Measurements from ENCODE around the gene MFNG. TPM values are rescaled to one million over a fixed set of nuclear protein-coding genes. Genes with fewer than 3 reads are reported as not detected.
A peak's percentile ranks its signal among the peaks of the same experiment; 100 is the strongest.

The MFNG gene
- total RNA-seq, 1 experiment from 2014 or later, result not detected

DNA sequence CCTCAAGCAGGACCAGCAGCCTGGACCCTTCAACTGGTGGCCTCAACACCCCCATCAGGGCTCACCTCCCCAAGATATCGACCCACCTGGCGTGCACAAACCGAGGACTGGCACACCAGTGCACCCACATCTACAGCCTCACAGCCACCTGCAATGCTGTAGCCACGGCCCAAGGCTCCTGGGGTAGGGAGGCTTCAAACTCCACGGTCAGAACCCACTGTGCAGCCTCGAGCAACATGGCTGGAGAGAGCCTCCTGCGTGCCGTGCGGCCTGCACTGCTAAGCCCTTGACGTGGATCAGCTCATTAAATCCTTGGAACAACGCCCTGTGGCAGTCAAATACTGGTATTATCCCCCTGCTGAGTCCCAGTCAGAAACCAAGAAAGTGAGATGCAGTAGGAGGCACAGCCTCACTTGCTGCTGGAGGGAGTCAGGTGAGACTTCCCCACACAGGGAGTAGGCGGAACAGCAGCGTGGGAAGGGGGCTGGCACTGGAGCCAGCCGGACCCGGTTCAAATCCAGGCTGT is 28.4 kb upstream of the MFNG start:
- DNase-seq (ENCODE audit: low read depth), result no peak

DNA sequence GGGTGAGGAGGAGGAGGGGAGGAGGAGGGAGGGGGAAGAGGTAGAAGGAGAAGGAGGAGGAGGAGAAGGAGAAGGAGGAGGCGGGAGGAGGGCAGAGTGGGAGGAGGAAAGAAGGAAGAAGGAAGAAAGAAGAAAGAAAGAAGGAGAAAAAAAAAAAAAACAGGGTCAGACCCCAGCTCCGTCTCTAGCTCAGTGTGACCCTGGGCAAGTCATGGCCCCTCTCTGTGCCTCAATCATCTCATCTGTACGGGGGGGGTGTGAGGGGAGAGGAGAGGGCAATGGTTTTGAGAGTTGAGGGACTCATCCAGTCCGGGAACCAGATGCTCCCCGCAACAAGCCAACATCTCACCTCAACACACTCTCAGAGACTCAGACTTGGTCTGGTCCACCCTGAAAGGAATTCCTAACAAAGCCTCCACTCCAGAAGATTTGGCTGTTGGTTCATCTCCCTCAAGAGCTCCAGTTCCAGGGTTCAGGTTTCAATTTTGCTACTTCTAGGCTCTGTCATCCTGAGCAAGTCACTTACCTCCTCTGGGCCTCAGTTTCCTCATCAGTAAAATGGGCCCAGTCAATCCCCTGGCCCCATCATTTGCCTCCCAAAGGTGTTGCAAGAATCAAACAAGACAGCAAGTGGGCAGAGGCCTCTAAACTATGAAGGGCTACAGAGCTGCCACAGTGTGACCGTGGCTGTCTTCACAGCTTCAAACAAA is 25.4 kb upstream of the MFNG start:
- no peak for DNase-seq (ENCODE audit: low read depth)

DNA sequence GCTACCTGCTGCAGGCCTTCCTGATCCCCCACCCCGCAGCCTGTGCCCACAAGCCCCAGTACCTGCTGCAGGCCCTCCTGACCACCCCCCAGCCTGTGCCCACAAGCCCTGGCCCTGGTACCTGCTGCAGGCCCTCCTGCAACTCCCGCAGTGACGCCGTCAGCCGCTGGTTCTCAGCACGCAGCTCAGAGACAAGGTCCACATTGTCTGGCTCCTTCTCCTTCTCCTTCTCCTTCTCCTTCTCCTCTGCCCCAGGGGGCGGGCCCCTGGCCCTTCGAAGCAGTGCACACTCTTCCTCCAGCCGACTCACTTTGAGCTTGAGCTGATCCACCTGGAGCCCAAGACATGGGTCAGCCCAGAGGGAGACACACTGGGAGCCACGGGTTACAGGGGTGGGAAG is 23.9 kb upstream of the MFNG start:
- no peak for DNase-seq (ENCODE audit: low read depth)

DNA sequence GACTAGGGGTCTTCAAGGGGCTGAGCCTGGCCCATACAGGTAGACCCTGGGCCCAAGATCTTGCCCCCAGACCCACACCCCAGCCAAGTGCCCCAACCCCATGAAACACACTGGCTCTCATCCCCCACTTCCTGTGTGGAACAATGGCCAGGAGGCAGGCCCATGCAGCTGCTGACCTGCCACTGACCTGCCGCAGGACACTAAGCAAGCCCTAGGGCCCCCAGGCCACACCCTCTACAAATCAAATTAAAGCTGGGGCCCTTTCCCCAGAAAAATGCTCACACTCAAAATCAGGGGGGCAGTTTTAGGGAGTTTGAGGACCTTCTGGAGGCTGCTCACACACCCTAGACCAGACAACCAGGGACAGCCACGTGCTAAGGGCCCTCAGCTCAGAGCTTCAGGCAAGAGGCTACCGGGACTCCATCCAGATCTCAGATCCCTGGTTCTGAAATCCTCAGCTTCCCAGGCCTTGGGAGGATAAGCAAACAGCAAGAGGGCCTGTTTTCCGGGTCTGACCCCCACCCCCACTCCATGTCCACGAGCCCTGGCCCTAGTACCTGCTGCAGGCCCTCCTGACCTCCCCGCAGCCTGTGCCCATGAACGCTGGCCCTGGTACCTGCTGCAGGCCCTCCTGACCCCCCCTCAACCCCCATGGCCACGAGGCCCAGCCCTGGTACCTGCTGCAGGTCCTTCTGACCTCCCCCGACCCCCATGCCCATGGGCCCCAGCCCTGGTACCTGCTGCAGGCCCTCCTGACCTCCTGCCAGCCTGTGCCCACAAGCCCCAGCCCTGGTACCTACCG is 23.1 kb upstream of the MFNG start:
- no peak for DNase-seq (ENCODE audit: low read depth)

DNA sequence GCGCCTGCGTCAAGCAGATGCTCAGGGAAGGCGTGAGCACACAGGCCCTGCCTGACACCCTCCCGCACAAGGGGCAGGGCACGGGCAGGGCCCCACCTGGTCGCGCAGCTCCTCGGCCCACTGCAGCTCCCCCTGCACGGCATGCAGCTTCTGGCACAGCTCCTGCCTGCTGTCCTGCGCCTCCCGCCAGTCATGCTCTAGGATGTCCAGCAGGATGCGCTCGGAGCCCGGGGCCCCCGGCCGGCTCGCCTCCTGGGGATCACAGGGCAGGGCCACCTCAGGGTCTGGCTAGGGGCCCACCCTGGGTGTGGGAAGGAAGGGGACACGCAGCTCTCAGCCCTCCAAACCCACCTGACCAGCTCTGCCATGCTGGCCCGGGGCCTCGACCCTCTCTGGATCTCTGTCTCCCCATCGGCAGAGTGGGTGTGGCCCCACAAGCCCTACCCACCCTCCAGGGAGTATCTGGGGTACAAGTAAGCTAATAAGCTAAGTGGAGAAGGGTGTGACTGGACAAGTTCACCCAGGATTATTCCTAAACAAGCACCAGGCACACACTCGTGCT is 22.3 kb upstream of the MFNG start:
- DNase-seq (ENCODE audit: low read depth), result no peak

DNA sequence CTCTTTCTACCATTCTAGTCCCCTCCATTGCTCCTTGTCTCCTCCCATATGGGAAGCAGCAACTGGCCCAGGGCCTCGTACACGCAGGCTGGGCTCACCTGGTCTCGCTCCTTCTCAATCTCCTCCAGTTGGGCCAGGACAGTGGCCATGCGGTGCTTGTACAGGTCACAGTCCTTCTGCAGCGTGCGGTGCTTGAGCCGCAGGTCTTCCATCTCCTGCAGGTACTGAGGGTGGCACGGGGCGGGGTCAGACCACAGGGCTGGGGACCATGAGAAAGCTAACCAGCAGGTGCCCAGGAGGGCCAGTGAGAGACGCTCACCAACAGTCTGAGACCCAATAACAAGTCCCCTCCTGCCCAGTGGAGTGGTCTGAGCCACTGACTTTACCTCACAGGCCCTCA is 21.5 kb upstream of the MFNG start:
- DNase-seq (ENCODE audit: low read depth), result no peak

DNA sequence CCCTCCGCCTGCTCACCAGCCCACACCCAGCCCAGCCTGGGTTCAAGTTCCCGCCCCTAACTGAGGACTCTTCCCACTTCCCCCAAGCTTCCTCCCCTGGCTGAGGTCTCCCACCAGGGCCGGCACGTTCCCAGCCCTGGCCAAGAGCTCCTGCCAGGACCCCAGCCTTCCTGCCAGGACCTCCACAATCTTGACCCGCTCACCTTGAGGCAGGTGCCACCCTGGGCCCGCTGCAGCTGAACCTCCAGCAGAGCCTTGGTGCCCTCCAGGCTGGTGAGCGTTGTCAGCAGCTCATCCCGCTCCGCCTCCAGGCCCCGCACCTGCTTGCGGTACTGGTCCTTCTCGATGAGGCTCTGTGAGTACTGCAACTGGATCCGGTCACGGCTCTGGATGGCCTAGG is 19.8 kb upstream of the MFNG start:
- DNase-seq (ENCODE audit: low read depth), result no peak

DNA sequence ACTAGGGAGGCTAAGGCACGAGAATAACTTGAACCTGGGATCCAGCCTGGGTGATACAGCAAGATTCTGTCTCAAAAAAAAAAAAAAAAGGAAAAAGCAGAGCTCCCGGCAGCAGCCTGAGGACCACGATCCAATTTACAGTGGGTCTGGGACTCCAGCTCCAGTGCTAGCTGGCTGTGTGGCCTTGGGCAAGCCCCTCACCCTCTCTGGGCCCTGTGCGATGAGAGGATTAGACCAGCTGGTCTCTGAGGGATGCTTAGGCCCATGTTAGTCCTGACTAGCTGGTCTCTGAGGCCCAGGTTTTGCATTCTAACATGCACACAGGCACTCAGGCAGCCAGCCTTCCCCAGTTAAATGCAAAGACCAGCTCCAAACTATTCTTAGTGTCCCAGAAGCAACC is 19.4 kb upstream of the MFNG start:
- DNase-seq (ENCODE audit: low read depth), result no peak

DNA sequence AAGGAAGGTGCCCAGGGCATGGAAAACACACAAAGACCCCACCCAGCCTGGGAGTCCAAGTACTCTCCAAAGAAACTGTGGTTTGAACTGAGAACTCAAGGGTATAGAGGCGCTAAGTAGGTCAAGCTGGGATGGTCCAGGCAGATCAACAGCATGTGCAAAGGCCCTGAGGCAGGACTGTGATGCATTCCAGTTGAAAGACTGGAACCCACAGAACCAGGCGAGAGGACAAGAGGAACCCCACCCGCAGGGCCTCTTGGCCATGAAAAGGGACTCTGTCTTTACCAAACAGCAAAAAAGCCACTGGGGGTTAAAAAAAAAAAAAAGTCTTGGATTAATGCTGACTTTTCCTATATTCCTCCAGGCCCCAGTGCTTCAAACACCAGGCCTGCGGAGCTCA is 18.8 kb upstream of the MFNG start:
- DNase-seq (ENCODE audit: low read depth), result peak; percentile 24

DNA sequence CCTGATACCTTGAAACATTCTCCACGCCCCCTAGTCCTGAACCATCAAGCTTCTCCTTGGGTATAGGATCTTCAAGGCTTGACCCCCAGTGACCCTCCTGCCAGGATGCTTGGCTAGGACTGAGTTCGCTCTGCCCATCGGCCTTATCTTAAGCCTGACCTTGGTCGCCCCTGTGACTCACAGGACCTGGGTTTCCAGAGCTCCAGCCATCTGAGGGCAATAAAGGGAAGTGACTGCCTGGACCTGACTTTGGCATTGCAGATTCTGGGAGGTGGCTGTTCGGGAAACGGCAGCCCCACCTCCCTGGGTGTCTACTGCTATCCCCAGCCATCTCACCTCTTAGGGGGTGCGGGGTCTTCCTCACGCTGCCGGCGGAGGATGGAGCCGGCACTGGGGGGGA is 17.7 kb upstream of the MFNG start:
- no peak for DNase-seq (ENCODE audit: low read depth)

DNA sequence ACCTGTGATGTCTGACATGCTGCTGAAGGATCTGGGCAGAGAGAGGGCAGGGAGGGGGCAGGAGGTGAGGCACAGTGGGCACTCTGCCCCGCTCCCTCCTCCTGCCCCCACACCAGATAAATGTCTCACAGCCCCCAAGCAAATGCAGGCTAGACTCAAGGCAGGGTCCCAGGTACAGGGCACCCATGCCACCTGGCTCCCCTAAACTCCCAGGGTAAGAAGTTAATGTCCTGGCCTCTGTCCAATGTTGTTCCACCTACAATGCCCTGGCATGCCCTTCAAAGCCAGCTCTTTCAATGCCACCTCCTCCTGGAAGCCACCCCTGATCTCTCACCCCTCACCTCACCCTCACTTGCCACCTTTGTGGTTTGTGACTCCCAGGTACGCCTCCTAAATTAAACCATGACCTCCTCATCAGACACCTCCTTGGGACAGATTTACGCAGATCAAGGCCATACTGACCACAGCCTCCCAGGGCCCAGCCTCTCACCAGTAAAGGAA is 17.0 kb upstream of the MFNG start:
- DNase-seq (ENCODE audit: low read depth), result no peak

DNA sequence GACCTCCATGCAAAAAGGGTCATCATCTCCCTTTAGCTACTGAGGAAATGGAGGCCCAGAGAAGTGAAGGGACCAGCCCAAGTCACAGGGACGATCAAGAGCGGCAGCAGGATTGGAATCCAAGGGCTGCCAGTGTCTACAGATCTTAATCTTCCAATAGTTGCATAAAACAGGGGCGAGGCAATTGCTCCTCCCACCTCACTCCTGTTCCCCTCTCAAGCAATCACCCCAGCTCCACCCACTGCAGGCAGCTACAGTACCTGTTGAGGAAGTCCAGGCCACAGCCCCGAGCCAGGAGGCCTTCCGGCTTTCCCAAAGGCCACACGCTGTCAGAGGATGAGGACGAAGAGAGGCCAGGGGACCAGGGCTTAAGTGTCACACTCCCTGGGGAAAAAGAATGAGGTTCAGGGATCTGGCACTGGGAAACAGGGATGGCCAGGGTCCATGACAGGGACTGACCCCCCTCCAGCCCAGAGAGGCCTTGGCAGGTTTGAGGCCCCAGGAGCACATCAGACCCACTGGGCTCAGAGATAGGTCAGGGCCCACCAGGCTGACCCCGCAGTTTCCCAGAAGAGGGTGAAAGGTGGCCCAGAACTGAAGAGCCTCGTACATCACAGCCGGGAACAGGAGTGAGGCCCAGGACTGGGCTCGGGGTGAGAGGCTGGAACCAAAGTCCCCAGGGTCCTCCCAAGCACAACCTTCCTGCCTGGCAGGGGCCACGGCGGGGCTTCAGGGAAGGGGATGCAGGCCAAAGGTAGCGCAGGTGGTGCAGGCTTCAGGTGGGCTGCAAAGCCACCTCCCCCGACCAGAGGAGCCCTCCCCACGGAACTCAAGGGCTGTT is 16.4 kb upstream of the MFNG start:
- no peak for DNase-seq (ENCODE audit: low read depth)

DNA sequence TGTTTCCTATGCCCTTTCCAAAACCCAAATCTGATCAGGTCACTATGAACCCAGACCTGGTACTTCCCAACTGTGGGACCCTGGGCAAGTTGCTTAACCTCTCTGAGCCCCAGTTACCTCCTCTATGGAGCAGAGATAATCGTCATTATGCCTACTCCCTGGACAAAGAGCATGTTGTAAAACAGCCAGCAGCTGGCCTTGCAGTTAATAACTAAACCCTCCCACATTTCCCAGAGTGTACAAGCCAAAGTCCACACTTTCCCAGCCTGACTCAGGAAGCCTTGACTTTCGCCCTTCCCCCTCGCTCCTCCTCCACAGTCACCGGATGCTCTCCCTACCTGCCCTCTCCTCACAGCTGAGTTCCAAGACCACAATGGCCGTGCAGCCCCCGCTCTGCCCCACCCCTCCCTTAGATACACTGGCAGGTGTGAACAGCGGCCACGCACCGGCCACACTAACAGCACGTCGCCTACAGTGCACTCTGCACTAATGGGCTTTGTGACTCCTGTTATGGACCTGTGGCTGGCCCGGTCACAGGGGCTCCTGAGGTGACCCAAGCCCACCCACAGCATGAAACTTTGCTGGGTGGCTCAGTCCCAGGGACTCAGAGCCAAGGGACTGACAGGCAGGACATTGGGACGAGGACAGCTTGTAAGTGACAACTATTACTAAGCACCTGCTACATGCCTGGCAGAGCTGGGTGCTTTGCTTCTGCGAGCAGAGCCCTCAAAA is 15.6 kb upstream of the MFNG start:
- peak; percentile 62 for DNase-seq (ENCODE audit: low read depth)

DNA sequence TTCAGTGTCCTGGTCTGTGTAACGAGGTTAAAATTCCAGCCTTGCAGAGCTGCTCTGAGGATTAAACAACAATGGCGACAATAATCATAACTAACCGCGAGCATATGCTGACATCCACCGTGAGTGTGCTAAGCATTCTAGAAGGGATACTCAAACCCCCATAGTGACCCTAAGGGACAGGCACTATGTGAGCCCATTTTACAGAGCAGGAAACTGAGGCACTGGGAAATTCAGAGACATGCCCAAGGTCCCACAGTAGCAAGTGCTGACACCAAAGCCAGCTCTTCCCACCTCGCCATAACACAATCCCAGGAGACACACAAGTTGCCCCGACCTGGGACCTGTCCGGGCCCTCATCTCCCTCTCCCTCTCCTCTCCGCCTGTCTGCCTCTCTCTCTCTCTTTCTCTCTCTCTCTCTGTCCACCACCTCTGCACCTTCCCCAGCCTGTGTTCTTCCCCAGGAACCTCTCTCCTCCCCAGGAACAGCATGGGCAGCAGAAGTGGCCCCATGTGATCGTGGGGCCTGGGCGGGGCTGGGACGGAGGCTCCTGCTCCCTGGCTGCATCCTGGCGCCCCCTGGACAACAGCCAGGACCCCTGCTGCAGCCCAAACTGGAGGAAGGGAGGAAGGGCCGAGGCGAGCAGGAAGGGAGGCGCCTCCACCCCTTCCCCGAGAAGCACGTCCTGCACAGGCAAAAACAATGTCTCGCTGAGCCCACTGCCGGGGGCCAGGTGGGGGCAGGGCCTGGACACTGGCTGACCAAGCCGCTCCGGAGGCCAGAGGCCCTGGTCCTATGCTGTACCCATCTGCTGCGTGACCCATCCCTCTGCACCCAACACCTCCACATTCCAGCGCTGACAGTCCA is 14.8 kb upstream of the MFNG start:
- DNase-seq (ENCODE audit: low read depth), result no peak

DNA sequence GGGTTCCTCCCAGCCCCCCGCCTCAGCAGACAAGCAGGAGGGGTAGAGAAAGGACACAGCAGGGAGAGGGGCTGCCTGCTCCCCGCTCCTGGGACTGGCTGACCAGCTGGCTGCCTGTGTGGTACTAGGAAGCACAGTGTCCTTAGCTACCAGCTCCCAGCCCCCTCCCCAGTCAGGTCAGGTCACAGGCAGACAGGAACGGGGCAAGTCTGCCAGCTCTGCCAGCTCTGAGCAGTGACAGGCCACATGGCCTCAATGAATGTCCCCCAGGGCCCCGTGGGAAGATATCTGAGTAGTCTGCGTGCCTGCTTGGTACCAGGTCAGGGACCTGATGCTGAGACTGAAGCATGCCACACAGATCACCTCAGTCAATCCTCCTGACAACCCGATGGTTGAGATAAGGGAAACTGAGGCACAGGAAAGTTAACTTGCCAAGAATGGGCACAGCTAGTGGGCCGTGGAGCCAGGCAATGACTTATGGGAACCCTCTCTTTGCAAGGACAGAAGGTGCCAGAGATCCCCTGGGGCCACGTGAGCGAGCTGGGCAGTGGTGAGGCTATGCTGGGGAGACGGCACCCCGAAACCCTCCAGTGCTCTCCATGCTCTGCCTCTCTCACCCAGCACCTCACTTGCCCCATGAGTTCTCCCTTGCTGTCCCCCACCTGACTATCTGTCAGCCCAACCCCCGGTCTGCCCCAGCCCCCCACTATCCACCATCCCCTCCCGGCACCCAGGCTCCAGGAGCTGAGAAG is 13.8 kb upstream of the MFNG start:
- no peak for DNase-seq (ENCODE audit: low read depth)

DNA sequence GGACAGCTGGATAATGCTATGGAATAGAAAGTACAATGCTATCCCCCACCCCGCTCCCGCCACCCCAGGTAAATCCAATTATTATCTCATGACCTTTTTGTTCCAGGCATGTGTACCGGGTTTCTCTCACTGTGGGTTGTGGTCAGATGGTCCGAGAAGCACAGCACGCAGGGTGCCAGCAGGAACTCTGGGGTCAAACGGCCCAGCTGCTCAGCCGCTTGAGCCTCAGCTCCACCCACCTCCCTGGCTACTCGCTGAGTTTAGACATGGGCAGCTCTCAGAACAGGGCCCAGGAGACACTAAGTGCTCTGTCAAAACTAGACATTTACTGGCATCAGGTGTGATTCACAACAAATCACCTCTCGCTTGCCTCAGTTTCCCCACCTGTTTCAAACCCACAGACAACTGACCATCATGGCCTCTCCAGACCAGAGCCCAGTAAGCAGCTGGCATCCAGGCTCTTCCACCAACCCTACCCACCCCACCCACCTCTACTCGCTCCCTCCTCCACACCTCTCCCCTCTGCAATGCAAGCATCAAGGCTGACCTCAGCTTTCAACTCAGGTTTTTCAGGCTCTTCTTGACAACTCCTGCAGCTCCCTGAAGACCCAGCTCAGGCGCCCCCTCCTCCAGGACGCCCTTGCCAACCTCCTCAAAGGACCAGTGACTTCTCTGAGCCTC is 13.0 kb upstream of the MFNG start:
- DNase-seq (ENCODE audit: low read depth), result no peak

DNA sequence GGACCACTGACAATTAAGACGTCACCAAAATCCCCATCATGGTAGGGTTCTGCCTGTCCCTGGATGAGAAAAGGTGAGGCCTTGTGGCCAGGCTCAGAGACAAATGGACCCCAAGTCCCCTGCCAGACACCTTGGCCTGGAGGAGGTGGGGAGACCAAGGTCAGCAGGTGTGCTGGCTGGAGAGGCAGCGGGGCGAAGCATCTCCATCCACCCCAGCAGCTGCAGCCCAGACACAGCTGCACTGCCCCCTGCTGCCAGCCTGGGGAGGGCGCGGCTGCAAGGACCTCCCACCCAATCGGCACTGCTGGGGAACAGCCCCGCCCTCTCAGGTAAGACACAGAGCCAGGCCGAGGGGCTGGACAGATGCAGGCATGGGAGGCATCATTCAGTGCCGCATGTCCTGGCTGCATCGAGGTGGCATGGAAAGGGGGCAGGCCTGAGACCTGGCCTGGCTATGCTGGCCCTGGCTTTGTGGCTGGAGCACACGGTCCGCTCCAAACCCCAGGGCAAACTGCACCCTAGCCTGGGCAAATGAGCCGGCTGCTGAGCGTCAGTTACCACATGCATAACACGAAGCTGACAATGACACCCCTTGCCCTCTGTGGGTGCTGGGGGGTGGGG is 12.2 kb upstream of the MFNG start:
- no peak for DNase-seq (ENCODE audit: low read depth)

DNA sequence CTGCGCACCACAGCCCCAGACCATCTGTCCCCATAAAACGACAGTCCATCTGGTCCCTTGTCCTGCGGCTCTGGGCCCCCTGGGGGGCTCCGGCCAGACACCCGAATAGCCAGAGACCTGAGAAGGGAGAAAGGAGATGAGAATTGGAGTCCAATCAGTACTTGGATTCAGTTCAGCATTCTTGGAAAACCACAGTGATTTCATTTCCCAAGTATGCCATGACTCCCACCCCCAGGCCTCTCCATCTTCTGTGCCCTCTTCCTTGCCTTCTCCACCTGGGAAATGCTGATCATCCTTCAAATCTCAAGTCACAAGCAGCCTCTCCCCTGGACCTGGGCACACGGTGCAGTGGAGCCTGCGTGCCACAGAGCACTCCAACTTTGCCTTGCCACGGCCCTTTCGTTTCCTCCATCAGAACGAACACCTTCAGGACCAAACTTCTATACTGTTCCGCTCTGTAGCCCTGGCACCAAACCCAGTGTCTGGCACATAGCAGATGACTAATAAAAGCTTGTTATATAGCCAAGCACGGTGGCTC is 10.9 kb upstream of the MFNG start:
- DNase-seq (ENCODE audit: low read depth), result peak; percentile 93
